ENCODE measurements around the gene BARX1. TPM values are rescaled to one million over a fixed set of nuclear protein-coding genes. Genes with fewer than 3 reads are reported as not detected.

Gene BARX1
- total RNA-seq, 4 donors from 2014 or later, result not detected

GRCh38 chr9:93994132-93994531, 39.0 kb upstream of the BARX1 start:
- TF ChIP-seq POLR2A (IDR thresholded peaks at IDR 0.05) (no peak), CTCF (IDR thresholded peaks at IDR 0.05) (no peak)
- no peak overlapping the region for H3K4me3 ChIP-seq (ENCODE audit: low read depth, poor library complexity, severe bottlenecking)
- DNase-seq (ENCODE audit: low spot score in 2 of 2), result no peak
- intact Hi-C loops (cut with DNase I; ENCODE audit: low total_unique reads), result no loop called here
- WGBS, 2 donors, result 58 to 77% methylated on average over 3 of the region's 3 CpGs

GRCh38 chr9:93992830-93993229, 37.7 kb upstream of the BARX1 start:
- no peak for DNase-seq (ENCODE audit: low spot score in 2 of 2)
- TF ChIP-seq POLR2A (IDR thresholded peaks at IDR 0.05), result no peak
- TF ChIP-seq CTCF (IDR thresholded peaks at IDR 0.05), result no peak
- no peak overlapping the region for H3K4me3 ChIP-seq (ENCODE audit: low read depth, poor library complexity, severe bottlenecking)
- intact Hi-C loops (cut with DNase I; ENCODE audit: low total_unique reads), result no loop called here
- 90 to 93% methylated on average over 2 of the region's 2 CpGs for WGBS, 2 donors

- H3K4me3 ChIP-seq (ENCODE audit: low read depth, poor library complexity, severe bottlenecking), result no peak overlapping the region
- intact Hi-C loops (cut with DNase I; ENCODE audit: low total_unique reads), result no loop called here
- DNase-seq (ENCODE audit: low spot score in 2 of 2), result no peak
Measured at GRCh38 chr9:93990448-93990847, 35.3 kb upstream of the BARX1 start.

GRCh38 chr9:93988056-93988455, 32.9 kb upstream of the BARX1 start:
- intact Hi-C loops (cut with DNase I; ENCODE audit: low total_unique reads), result no loop called here
- DNase-seq (ENCODE audit: low spot score in 2 of 2), result no peak
- TF ChIP-seq POLR2A (IDR thresholded peaks at IDR 0.05), result no peak
- TF ChIP-seq CTCF (IDR thresholded peaks at IDR 0.05), result no peak
- 77 to 82% methylated on average over 1 of the region's 1 CpG for WGBS, 2 donors
- no peak overlapping the region for H3K4me3 ChIP-seq (ENCODE audit: low read depth, poor library complexity, severe bottlenecking)

More at GRCh38 chr9:93990448-93990847, 35.3 kb upstream of the BARX1 start:
- no peak for TF ChIP-seq POLR2A (IDR thresholded peaks at IDR 0.05)
- TF ChIP-seq CTCF (IDR thresholded peaks at IDR 0.05), result no peak

- no peak overlapping the region for H3K4me3 ChIP-seq (ENCODE audit: low read depth, poor library complexity, severe bottlenecking)
- TF ChIP-seq POLR2A (IDR thresholded peaks at IDR 0.05), result no peak
- TF ChIP-seq CTCF (IDR thresholded peaks at IDR 0.05), result no peak
- WGBS, 2 donors, result 16% methylated on average over 2 of the region's 2 CpGs
- no peak for DNase-seq (ENCODE audit: low spot score in 2 of 2)
- intact Hi-C loops (cut with DNase I; ENCODE audit: low total_unique reads), result no loop called here
Measured at GRCh38 chr9:93984860-93985259, 29.7 kb upstream of the BARX1 start.

GRCh38 chr9:93983875-93984274, 28.7 kb upstream of the BARX1 start:
- no peak for DNase-seq (ENCODE audit: low spot score in 2 of 2)
- intact Hi-C loops (cut with DNase I; ENCODE audit: low total_unique reads), result no loop called here
- TF ChIP-seq POLR2A (IDR thresholded peaks at IDR 0.05), result no peak
- no peak for TF ChIP-seq CTCF (IDR thresholded peaks at IDR 0.05)
- H3K4me3 ChIP-seq (ENCODE audit: low read depth, poor library complexity, severe bottlenecking), result no peak overlapping the region
